Neural progenitor cell (in vitro differentiated cells): ENCODE data around the gene AMIGO1. TPM values are rescaled to one million over a fixed set of nuclear protein-coding genes. Genes with fewer than 3 reads are reported as not detected.
A peak's percentile ranks its signal among the peaks of the same experiment; 100 is the strongest.

Experiments used
- DNase-seq: peaks from one replicate; pipeline ENCODE4 v3.0.0-alpha.2; 2016; ENCODE audit warnings: low spot score
- H2AFZ ChIP-seq: fragments of 200-600 bp; sonication (generic); replicated peaks from 2 replicates; pipeline ENCODE4 v1.6.1; 2016; ENCODE audit warnings: antibody characterized with exemption
- H3F3A ChIP-seq: fragments of 200-600 bp; sonication (generic); 2 replicates; pipeline ENCODE4 v1.6.1; 2016; ENCODE audit warnings: antibody characterized with exemption, low read depth
- H3K27ac ChIP-seq: fragments of 200-600 bp; sonication (generic); 2 replicates; pipeline ENCODE4 v1.5.1; 2016; ENCODE audit warnings: mild to moderate bottlenecking
- H3K27me3 ChIP-seq: fragments of 200-600 bp; sonication (generic); 2 replicates; pipeline ENCODE4 v1.6.1; 2016; ENCODE audit warnings: mild to moderate bottlenecking, moderate library complexity
- H3K36me3 ChIP-seq: fragments of 200-600 bp; sonication (generic); 2 replicates; pipeline ENCODE4 v1.5.1; 2016
- H3K4me1 ChIP-seq: fragments of 200-600 bp; sonication (generic); 2 replicates; pipeline ENCODE4 v1.6.1; 2016; ENCODE audit warnings: mixed run types
- H3K4me2 ChIP-seq: fragments of 200-600 bp; sonication (generic); 2 replicates; pipeline ENCODE4 v1.6.1; 2016
- H3K4me3 ChIP-seq: fragments of 200-600 bp; sonication (generic); 2 replicates; pipeline ENCODE4 v1.5.1; 2016
- H3K79me2 ChIP-seq: fragments of 200-600 bp; sonication (generic); 2 replicates; pipeline ENCODE4 v1.6.1; 2016; ENCODE audit warnings: low read depth
- H3K9ac ChIP-seq: fragments of 200-600 bp; sonication (generic); 2 replicates; pipeline ENCODE4 v1.6.1; 2016
- H3K9me3 ChIP-seq: fragments of 200-600 bp; sonication (generic); 2 replicates; pipeline ENCODE4 v1.5.1; 2016; ENCODE audit warnings: low read depth
- H4K20me1 ChIP-seq: fragments of 200-600 bp; sonication (generic); 2 replicates; pipeline ENCODE4 v1.6.1; 2016; ENCODE audit warnings: low read depth
- H3K27ac Mint-ChIP-seq: 3 replicates; pipeline ENCODE4 v1.8.0; 2021; ENCODE audit warnings: mixed read lengths
- H3K27me3 Mint-ChIP-seq: 2 replicates; pipeline ENCODE4 v1.8.0; 2022; ENCODE audit warnings: low read depth, mild to moderate bottlenecking, inconsistent platforms, moderate library complexity, mixed read lengths; ENCODE audit not compliant: insufficient read depth
- H3K36me3 Mint-ChIP-seq: 3 replicates; pipeline ENCODE4 v1.8.0; 2021; ENCODE audit warnings: mixed read lengths
- H3K4me1 Mint-ChIP-seq: 3 replicates; pipeline ENCODE4 v1.8.0; 2021; ENCODE audit warnings: mixed read lengths
- H3K4me3 Mint-ChIP-seq: 3 replicates; pipeline ENCODE4 v1.8.0; 2021; ENCODE audit warnings: mild to moderate bottlenecking, moderate library complexity, mixed read lengths
- H3K9me3 Mint-ChIP-seq: 3 replicates; pipeline ENCODE4 v1.8.0; 2020; ENCODE audit warnings: mixed read lengths
- EZH2 ChIP-seq: fragments of 200-600 bp; sonication (generic); IDR thresholded peaks from 2 replicates; pipeline ENCODE4 v1.6.1; 2017; ENCODE audit warnings: antibody characterized with exemption, mild to moderate bottlenecking, moderate library complexity
- EZH2phosphoT487 ChIP-seq: fragments of 200-600 bp; sonication (generic); IDR thresholded peaks from 2 replicates; pipeline ENCODE4 v1.6.1; 2017; ENCODE audit warnings: antibody characterized with exemption
- total RNA-seq: library from RNA; depleted of rRNA; stranded (reverse); fragments of >200 nt; gene quantifications from 2 replicates; pipeline ENCODE4 v1.2.3, GENCODE V29; 2015; ENCODE audit warnings: low replicate concordance
- TF ChIP-seq, protein P1 (sequence below): fragments of 200-600 bp; sonication (generic); IDR thresholded peaks from 2 replicates; pipeline ENCODE4 v1.5.1; 2017; ENCODE audit warnings: antibody characterized with exemption, mild to moderate bottlenecking

AMIGO1 gene
- total RNA-seq, 1 donor from 2014 or later, result 4.5 TPM

DNA sequence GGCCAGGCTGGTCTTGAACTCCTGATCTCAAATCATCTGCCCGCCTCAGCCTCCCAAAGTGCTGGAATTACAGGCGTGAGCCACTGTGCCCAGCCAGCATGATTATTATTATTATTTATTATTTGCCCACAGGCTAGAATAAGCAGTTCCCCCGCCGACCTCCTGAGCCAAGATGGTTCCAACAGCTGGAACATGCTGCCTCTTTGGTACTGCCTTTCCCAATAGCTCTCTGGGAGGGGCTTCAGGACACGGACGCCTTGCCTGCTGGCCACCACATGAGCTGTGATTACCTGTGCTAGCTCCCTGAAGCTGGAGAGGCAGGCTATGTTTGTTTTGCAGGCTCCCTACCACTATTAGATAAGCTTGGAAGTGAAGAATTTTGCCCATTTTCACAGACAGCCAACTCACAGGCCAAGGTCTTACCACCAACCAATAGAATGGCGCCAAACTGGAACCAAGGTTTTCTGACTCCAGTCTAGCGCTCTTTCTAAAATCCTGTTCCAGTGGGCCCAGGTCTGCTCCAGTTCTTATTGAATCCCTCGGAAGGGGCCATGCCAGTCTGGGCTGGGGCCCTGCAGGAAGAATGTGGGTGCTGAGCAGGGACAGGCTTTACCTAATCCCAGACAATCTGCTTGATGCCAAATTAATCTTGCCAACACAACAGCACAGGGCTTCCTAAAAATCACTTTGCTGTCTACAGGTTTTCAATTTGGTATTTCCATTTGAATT is 28.1 kb upstream of the AMIGO1 start:
- Mint-ChIP-seq H3K4me3 (no peak overlapping the region), H3K9me3 (no peaks in the 10 kb centered on the region), H3K36me3 (no peaks in the 10 kb centered on the region), H3K27me3 (peaks cover 5% of the 10 kb centered on the region), H3K27ac (no peak overlapping the region), H3K4me1 (peaks cover 25% of the 10 kb centered on the region)
- no peak for DNase-seq
- Histone ChIP-seq H4K20me1 (no peaks in the 10 kb centered on the region), H3K9ac (no peak overlapping the region), H3K4me1 (peaks cover 22% of the 10 kb centered on the region), H3K9me3 (no peaks in the 10 kb centered on the region), H3K27ac (no peak overlapping the region), H3K4me2 (no peak overlapping the region), H3K27me3 (no peaks in the 10 kb centered on the region), H3F3A (no peaks in the 10 kb centered on the region), H3K36me3 (no peaks in the 10 kb centered on the region), H3K4me3 (no peak overlapping the region), H2AFZ (no peak overlapping the region), H3K79me2 (no peaks in the 10 kb centered on the region)
- TF ChIP-seq, protein P1, sequence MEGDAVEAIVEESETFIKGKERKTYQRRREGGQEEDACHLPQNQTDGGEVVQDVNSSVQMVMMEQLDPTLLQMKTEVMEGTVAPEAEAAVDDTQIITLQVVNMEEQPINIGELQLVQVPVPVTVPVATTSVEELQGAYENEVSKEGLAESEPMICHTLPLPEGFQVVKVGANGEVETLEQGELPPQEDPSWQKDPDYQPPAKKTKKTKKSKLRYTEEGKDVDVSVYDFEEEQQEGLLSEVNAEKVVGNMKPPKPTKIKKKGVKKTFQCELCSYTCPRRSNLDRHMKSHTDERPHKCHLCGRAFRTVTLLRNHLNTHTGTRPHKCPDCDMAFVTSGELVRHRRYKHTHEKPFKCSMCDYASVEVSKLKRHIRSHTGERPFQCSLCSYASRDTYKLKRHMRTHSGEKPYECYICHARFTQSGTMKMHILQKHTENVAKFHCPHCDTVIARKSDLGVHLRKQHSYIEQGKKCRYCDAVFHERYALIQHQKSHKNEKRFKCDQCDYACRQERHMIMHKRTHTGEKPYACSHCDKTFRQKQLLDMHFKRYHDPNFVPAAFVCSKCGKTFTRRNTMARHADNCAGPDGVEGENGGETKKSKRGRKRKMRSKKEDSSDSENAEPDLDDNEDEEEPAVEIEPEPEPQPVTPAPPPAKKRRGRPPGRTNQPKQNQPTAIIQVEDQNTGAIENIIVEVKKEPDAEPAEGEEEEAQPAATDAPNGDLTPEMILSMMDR, result no peak
- TF ChIP-seq EZH2phosphoT487 (no peak), EZH2 (no peak)

DNA sequence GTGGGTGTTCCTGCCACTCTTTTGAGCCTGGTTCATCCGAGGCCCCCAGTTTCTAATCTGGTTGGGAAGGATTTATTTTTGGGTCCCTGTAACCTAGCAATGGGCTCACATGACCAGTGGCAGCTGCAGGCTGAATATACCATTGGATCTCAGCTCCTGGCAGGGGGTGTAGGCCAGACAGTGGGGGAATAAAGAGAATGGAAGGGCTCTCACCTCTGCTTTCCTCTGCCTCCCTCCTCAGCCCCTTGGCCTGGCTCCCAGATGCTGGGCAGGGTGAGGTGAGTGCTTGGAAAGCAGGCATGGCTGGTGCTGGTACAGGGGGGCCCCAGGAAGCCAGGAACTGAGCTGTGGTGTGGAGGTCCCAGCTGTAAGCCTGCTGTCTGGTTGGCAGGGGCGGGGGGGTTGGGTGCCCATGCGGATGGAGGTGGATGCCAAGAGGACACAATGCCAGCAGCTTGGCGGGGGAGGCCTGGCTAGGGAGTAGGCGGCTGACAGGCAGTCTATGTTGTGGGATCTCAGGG is 26.5 kb upstream of the AMIGO1 start:
- peaks cover 39% of the 10 kb centered on the region for H3K4me1 Mint-ChIP-seq
- no peak overlapping the region for H3K4me3 Mint-ChIP-seq
- H3K36me3 ChIP-seq, result no peaks in the 10 kb centered on the region
- H3K9me3 ChIP-seq, result no peaks in the 10 kb centered on the region
- H4K20me1 ChIP-seq, result no peaks in the 10 kb centered on the region
- H3K36me3 Mint-ChIP-seq, result no peaks in the 10 kb centered on the region
- no peaks in the 10 kb centered on the region for H3F3A ChIP-seq
- no peaks in the 10 kb centered on the region for H3K9me3 Mint-ChIP-seq
- TF ChIP-seq, protein P1, result no peak
- TF ChIP-seq EZH2, result no peak
- no peak for TF ChIP-seq EZH2phosphoT487
- peak; percentile 23 for DNase-seq
- peak overlapping the region; percentile 63 for H2AFZ ChIP-seq
- no peaks in the 10 kb centered on the region for H3K27me3 ChIP-seq
- H3K27ac ChIP-seq, result no peak overlapping the region
- peaks cover 4% of the 10 kb centered on the region for H3K27me3 Mint-ChIP-seq
- no peak overlapping the region for H3K9ac ChIP-seq
- peaks cover 24% of the 10 kb centered on the region for H3K4me1 ChIP-seq
- H3K4me3 ChIP-seq, result no peak overlapping the region
- peak overlapping the region; percentile 62 for H3K27ac Mint-ChIP-seq
- H3K4me2 ChIP-seq, result peak overlapping the region; percentile 35
- H3K79me2 ChIP-seq, result no peaks in the 10 kb centered on the region

DNA sequence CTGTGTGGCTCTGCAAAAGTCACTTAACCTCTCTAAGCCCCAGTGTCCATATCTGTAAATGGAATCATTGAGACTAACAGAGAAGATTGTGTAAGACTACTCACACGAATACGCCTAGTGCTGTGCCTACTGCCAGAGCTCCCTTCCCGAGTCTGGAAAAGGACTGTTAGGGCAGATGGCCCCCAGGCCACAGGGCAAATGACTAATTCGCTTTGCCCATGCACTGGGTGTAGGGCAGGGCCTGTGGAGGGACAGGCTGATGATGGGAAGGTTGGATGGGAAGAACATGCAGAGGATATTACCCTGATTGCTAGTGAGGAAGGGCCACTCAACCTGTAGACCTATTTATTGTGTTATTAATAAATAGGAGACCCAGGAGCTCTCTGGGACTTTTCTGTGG is 26.0 kb upstream of the AMIGO1 start:
- Histone ChIP-seq H3K27ac (no peak overlapping the region), H3K9me3 (no peaks in the 10 kb centered on the region), H3K27me3 (no peaks in the 10 kb centered on the region), H4K20me1 (no peaks in the 10 kb centered on the region), H2AFZ (no peak overlapping the region), H3K79me2 (no peaks in the 10 kb centered on the region), H3K36me3 (no peaks in the 10 kb centered on the region), H3K4me3 (no peak overlapping the region), H3F3A (no peaks in the 10 kb centered on the region), H3K9ac (no peak overlapping the region), H3K4me2 (peak overlapping the region; percentile 35), H3K4me1 (peaks cover 27% of the 10 kb centered on the region)
- Mint-ChIP-seq H3K4me3 (no peak overlapping the region), H3K27me3 (peaks cover 2% of the 10 kb centered on the region), H3K27ac (peak overlapping the region; percentile 93), H3K36me3 (no peaks in the 10 kb centered on the region), H3K9me3 (no peaks in the 10 kb centered on the region), H3K4me1 (peaks cover 41% of the 10 kb centered on the region)
- DNase-seq, result no peak
- TF ChIP-seq, protein P1, result no peak
